ENCODE data around the gene HSD17B13. TPM values are rescaled to one million over a fixed set of nuclear protein-coding genes. Genes with fewer than 3 reads are reported as not detected.

Gene HSD17B13
- total RNA-seq: not detected in 2 replicates

GRCh38 chr4:87322754-87323153 lies at the start of gene HSD17B13:
Gene HSD17B13 (minus strand): TSS chr4:87322882. CDS start chr4:87322841, 41 bp downstream.

Other genes with a start within 250 kb of the HSD17B13 start
- gene KLHL8, start 102.3 kb downstream of the HSD17B13 start, total RNA-seq: 7.5 and 11.3 TPM in 2 replicates
- gene HSD17B11, start 68.3 kb upstream of the HSD17B13 start, total RNA-seq: 1.3 and 8.0 TPM in 2 replicates
- 10.8 and 15.8 TPM in 2 replicates for gene NUDT9, start 99.7 kb upstream of the HSD17B13 start, total RNA-seq
- 0.43 and 0.72 TPM in 2 replicates for gene SPARCL1, start 206.5 kb upstream of the HSD17B13 start, total RNA-seq